ENCODE data around the gene RBM38. TPM values are rescaled to one million over a fixed set of nuclear protein-coding genes. Genes with fewer than 3 reads are reported as not detected.

RBM38 gene
- total RNA-seq, 1 experiment from 2014 or later, result 52.7 TPM

DNA sequence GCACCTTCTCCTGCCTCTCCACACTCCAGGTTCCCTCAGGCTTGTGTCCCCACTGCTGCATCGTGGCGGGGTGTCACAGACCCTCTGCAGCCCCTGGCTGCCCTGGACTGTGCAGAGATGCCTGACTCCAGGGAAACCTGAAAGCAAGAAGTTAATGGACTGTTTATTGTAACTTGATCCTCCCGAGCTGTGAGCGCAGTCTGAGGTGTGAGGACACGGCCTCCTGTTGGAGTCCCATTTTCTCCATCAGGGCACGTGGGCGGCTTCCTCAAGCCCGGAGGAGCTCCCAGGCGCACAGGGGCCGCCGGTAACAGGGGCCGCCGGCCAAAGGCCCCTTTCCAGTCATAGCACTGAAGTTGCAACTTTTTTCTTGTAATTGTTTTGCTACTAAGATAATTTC is 16.9 kb downstream of the RBM38 start:
- H3K27me3 ChIP-seq (replicated peaks; ENCODE audit: insufficient read depth, low read depth, low read length, poor library complexity), result no peaks in the 10 kb centered on the region
- ChIA-PET POLR2A (ENCODE audit: low non-redundant PET) (no interaction called here), CTCF (no interaction called here)
- TF ChIP-seq, protein P1, sequence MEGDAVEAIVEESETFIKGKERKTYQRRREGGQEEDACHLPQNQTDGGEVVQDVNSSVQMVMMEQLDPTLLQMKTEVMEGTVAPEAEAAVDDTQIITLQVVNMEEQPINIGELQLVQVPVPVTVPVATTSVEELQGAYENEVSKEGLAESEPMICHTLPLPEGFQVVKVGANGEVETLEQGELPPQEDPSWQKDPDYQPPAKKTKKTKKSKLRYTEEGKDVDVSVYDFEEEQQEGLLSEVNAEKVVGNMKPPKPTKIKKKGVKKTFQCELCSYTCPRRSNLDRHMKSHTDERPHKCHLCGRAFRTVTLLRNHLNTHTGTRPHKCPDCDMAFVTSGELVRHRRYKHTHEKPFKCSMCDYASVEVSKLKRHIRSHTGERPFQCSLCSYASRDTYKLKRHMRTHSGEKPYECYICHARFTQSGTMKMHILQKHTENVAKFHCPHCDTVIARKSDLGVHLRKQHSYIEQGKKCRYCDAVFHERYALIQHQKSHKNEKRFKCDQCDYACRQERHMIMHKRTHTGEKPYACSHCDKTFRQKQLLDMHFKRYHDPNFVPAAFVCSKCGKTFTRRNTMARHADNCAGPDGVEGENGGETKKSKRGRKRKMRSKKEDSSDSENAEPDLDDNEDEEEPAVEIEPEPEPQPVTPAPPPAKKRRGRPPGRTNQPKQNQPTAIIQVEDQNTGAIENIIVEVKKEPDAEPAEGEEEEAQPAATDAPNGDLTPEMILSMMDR (conservative IDR thresholded peaks at IDR 0.05; ENCODE audit: low read depth, low read length), result no peak
- no peak for TF ChIP-seq EZH2 (IDR thresholded peaks at IDR 0.05; ENCODE audit: borderline replicate concordance, low read depth, low read length, poor library complexity, severe bottlenecking)
- peaks cover 23% of the 10 kb centered on the region for H3K36me3 ChIP-seq (ENCODE audit: insufficient read depth, low read length, poor library complexity, severe bottlenecking)
- DNase-seq (ENCODE audit: low spot score), result no peak
- BruUV-seq (replicated peaks), result no TSS peak
- no peak overlapping the region for H3K27ac ChIP-seq (ENCODE audit: low read depth, low read length, poor library complexity, severe bottlenecking)
- intact Hi-C loops (cut with micrococcal nuclease; ENCODE audit: unreplicated experiment), result no loop called here
- H3K9me3 ChIP-seq (ENCODE audit: low read depth, low read length, poor library complexity, severe bottlenecking), result no peaks in the 10 kb centered on the region
- no peaks in the 10 kb centered on the region for H3K4me1 ChIP-seq (ENCODE audit: insufficient read depth, low read length, poor library complexity, severe bottlenecking)
- no peak overlapping the region for H3K4me3 ChIP-seq (ENCODE audit: low read depth, low read length, poor library complexity, severe bottlenecking)

DNA sequence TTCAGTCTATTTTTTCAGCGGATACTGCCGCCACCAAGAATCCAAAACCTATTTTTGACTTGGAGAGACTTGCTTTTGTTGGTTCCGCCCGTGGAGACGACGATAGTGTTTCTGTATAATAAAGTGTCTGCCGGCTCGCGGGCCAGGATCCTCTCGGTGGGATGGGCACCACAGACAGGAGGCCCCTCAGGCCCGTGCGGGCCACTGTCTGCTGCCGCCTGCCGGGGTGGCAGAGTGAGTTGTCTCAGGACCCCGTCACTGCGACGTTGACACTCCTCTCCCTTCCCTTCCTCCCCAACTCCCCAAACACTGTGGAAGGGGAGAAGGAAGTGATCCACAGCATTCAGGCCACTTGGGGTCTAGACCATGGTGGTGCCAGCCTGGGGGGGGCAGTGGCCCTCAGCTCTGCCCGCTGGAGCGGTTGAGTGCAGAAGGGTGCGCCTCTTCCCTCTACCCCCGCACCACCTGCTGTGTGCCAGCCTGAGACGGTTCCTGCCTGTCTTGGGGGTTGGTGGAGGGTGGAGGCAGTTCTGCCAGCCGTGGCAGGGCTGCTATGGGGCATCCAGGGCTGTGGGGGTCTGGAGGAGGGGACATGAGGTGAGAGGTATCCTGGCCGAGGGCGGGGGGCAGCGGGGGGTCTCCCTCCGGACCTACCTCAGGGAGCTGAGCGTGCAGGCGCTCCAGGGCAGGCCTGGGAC is 17.5 kb downstream of the RBM38 start:
- BruUV-seq (replicated peaks), result TSS peak; percentile 59
- Histone ChIP-seq H3K27me3 (replicated peaks; ENCODE audit: insufficient read depth, low read depth, low read length, poor library complexity) (no peaks in the 10 kb centered on the region), H3K9me3 (ENCODE audit: low read depth, low read length, poor library complexity, severe bottlenecking) (no peaks in the 10 kb centered on the region), H3K36me3 (ENCODE audit: insufficient read depth, low read length, poor library complexity, severe bottlenecking) (peaks cover 22% of the 10 kb centered on the region), H3K4me1 (ENCODE audit: insufficient read depth, low read length, poor library complexity, severe bottlenecking) (no peaks in the 10 kb centered on the region), H3K4me3 (ENCODE audit: low read depth, low read length, poor library complexity, severe bottlenecking) (no peak overlapping the region), H3K27ac (ENCODE audit: low read depth, low read length, poor library complexity, severe bottlenecking) (no peak overlapping the region)
- TF ChIP-seq EZH2 (IDR thresholded peaks at IDR 0.05; ENCODE audit: borderline replicate concordance, low read depth, low read length, poor library complexity, severe bottlenecking), result no peak
- TF ChIP-seq, protein P1 (conservative IDR thresholded peaks at IDR 0.05; ENCODE audit: low read depth, low read length), result no peak
- ChIA-PET POLR2A (ENCODE audit: low non-redundant PET) (no interaction called here), CTCF (no interaction called here)
- no peak for DNase-seq (ENCODE audit: low spot score)
- intact Hi-C loops (cut with micrococcal nuclease; ENCODE audit: unreplicated experiment), result no loop called here

DNA sequence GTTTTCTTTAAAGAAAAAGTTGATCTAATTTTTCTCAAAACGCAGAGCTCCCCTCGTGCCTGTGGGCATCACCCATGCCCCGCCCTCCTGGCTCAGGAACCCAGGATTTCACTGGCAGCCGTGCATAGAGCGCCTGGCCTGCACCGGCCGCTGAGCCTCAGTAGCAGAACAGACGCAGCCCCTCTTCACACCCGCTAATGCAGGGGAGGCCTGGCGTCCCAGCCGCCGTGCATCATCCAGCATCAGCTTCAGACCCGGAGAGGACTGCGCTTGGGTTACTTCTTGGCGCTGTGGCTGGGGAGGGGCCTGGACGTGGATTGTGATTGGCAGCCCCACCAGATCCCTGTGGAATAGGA is 18.1 kb downstream of the RBM38 start:
- TF ChIP-seq EZH2 (IDR thresholded peaks at IDR 0.05; ENCODE audit: borderline replicate concordance, low read depth, low read length, poor library complexity, severe bottlenecking), result no peak
- TF ChIP-seq, protein P1 (conservative IDR thresholded peaks at IDR 0.05; ENCODE audit: low read depth, low read length), result no peak
- H3K4me3 ChIP-seq (ENCODE audit: low read depth, low read length, poor library complexity, severe bottlenecking), result no peak overlapping the region
- intact Hi-C loops (cut with micrococcal nuclease; ENCODE audit: unreplicated experiment), result no loop called here
- no peaks in the 10 kb centered on the region for H3K4me1 ChIP-seq (ENCODE audit: insufficient read depth, low read length, poor library complexity, severe bottlenecking)
- no TSS peak for BruUV-seq (replicated peaks)
- no peaks in the 10 kb centered on the region for H3K27me3 ChIP-seq (replicated peaks; ENCODE audit: insufficient read depth, low read depth, low read length, poor library complexity)
- H3K36me3 ChIP-seq (ENCODE audit: insufficient read depth, low read length, poor library complexity, severe bottlenecking), result peaks cover 19% of the 10 kb centered on the region
- DNase-seq (ENCODE audit: low spot score), result no peak
- CTCF ChIA-PET, result no interaction called here
- H3K9me3 ChIP-seq (ENCODE audit: low read depth, low read length, poor library complexity, severe bottlenecking), result no peaks in the 10 kb centered on the region
- no peak overlapping the region for H3K27ac ChIP-seq (ENCODE audit: low read depth, low read length, poor library complexity, severe bottlenecking)
- POLR2A ChIA-PET (ENCODE audit: low non-redundant PET), result no interaction called here

All from A673 (cell line).